Ecto neural progenitor cell (in vitro differentiated cells): ENCODE measurements around the gene RBM11.

Experiments
- DNase-seq: peaks from one replicate; pipeline ENCODE4 v3.0.0-alpha.2; 2018; ENCODE audit warnings: low spot score

The RBM11 gene

DNA sequence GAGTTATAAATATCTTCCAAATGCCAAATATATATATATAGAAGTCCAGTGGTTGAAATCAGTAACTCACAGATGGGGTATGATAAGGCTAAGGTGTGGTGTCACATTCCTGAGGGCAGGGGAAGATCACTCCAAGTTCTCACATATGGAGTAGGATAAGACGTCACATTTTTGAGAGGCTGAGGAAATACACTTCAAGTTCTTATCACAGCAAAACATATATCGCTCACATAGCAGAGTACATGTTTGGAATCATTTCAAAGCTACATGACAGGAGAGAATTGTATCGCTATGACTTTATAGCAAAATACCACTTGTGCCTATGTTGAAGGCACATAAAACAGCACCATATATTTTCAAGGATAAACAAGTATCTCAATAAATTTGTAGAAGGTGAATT, 55.1 kb downstream of the RBM11 start:
- DNase-seq, result no peak

DNA sequence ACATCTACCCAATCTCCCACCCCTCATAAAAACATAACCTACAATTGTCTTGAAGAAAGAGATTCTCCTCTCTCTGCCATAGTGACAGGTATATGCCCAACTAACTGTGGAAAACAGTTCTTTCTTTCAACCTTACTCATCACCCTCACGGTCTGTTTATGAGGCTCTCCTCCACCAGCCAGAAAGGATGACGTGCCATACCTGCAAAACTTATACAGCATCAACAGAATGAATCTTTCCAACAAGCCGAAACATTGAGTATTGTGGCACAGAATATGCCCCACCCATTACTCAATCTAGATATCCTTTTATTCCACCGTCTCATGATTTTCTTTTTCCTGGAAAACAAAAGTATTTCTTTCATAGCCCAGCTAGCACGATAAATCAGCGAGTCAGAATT, 55.7 kb downstream of the RBM11 start:
- no peak for DNase-seq

DNA sequence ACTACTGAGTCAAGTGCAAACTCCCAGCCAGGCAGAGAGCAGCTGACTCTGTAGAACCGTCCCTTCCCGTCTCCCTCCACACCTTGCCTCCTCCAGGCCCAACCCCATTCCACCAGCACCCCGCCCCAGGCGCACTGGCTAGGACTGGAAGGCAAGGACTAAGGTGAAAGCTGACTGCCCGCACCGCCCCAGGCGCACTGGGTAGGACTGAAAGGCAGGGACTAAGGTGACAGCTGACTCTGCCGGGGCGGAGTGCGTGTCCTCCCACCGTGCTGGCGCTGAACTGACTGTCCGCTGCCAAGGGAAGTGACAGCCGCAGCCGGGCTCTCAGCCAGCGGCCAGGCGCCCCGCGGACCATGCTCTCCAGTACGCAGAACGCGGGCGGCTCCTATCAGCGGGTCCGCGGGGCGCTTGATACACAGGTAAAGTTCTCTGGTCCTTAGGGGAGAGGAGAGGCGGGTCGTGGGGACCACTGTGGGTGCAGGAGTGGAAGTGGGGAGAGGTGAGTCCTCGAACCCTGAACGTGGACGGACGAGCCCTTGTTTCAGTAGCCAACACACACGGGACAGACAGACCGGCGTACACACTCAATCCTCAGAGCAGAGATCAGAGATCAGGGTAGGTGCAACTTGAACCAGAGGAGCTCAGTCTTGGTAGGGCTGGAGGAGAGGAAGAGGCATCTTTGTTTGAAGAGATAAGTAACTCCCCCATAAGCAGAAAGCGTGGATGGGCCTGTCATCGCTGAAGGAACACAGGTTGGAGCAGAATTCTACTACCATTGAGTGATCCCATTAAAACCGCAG, 58.0 kb downstream of the RBM11 start:
- peak; percentile 63 for DNase-seq

DNA sequence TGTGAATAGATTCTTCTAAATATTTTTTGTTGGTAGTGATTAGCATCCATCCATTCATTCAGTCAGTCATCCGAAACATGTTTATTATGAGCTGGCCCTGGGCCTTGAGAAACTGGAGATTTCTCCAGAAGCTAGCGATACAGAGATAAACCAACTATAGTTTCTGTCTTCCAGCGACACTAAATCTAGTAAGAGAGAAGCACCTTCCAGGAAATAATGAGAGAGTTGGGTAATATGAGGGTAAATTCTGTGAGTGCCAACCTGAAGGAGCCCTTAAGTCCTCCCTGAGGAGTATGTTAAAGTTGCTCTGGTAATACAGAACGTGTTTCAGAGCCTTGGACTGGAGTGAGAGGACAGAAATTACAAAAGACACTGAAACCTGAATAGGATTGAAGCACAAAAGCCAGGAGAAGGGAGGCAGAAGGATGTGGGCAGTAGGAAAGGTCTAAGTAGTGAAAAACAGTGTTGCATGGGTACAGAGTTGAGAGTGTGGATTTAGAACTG, 59.8 kb downstream of the RBM11 start:
- DNase-seq, result no peak
